HL-60/S4 treated with retinoic acid at 250 ng/mL for 4 days and 3 days (cell line): Measurements from ENCODE around the gene NINJ1.
"Not testable (repeated sequence)": the region's sequence is repeated elsewhere in the genome, so short reads cannot be mapped to it uniquely, and the experiment has no call there.

Source experiments
- in situ Hi-C: fragments of 300-500 bp; cut with MboI; formaldehyde crosslinking; loops from 2 replicates; pipeline ENCODE4 v1.7.0; 2022; ENCODE audit warnings: low sequenced_read_pairs

Gene NINJ1

GRCh38 chr9:93161786-93162562, 27.9 kb upstream of the NINJ1 start:
- in situ Hi-C loops, result loop anchor here (25.0 kb wide), 1 partner anchor 800 kb away; the partner anchor contains the start of gene BARX1

- in situ Hi-C loops, result loop anchor here (25.0 kb wide), 1 partner anchor 802 kb away; the partner anchor contains the start of gene BARX1
Observed at GRCh38 chr9:93159601-93160471, 25.8 kb upstream of the NINJ1 start.

- in situ Hi-C loops, result loop anchor here (25.0 kb wide), 1 partner anchor 806 kb away; the partner anchor contains the start of gene BARX1
Observed at GRCh38 chr9:93156475-93157008, 22.5 kb upstream of the NINJ1 start.

- in situ Hi-C loops, result loop anchor here (25.0 kb wide), 1 partner anchor 806 kb away; the partner anchor contains the start of gene BARX1
Observed at GRCh38 chr9:93155716-93156474, 21.8 kb upstream of the NINJ1 start.

GRCh38 chr9:93154293-93154903, 20.3 kb upstream of the NINJ1 start:
- in situ Hi-C loops, result loop anchor here (25.0 kb wide), 1 partner anchor 808 kb away; the partner anchor contains the start of gene BARX1

- in situ Hi-C loops, result loop anchor here (25.0 kb wide), 1 partner anchor 811 kb away; the partner anchor contains the start of gene BARX1
Observed at GRCh38 chr9:93151097-93151784, 17.2 kb upstream of the NINJ1 start.

- in situ Hi-C loops, result no loop called here
Observed at GRCh38 chr9:93149361-93149760, 15.3 kb upstream of the NINJ1 start.

- in situ Hi-C loops, result no loop called here
Observed at GRCh38 chr9:93148721-93149120, 14.7 kb upstream of the NINJ1 start.

- in situ Hi-C loops, result no loop called here
Observed at GRCh38 chr9:93147632-93148031, 13.6 kb upstream of the NINJ1 start.

- in situ Hi-C loops, result not testable (repeated sequence)
Observed at GRCh38 chr9:93146696-93147095, 12.6 kb upstream of the NINJ1 start.

- in situ Hi-C loops, result no loop called here
Observed at GRCh38 chr9:93143830-93144530, 9.9 kb upstream of the NINJ1 start.

GRCh38 chr9:93141771-93142483, 7.9 kb upstream of the NINJ1 start:
- in situ Hi-C loops, result no loop called here

- in situ Hi-C loops, result no loop called here
Observed at GRCh38 chr9:93139365-93140182, 5.5 kb upstream of the NINJ1 start.

GRCh38 chr9:93138171-93138764, 4.2 kb upstream of the NINJ1 start:
- in situ Hi-C loops, result no loop called here

- in situ Hi-C loops, result no loop called here
Observed at GRCh38 chr9:93137362-93137761, 3.3 kb upstream of the NINJ1 start.

- in situ Hi-C loops, result no loop called here
Observed at GRCh38 chr9:93136011-93136440, 2.0 kb upstream of the NINJ1 start.
